H9 (cell line): ENCODE results near the gene SP6. TPM values are rescaled to one million over a fixed set of nuclear protein-coding genes. Genes with fewer than 3 reads are reported as not detected.

Experiments
- DNase-seq: peaks from one replicate; pipeline ENCODE4 v3.0.0-alpha.2; 2017
- H2AFZ ChIP-seq: one replicate; pipeline ENCODE4 v1.6.1; 2013; ENCODE audit warnings: mild to moderate bottlenecking, low read length, control low read depth, moderate library complexity
- H2AK5ac ChIP-seq: 2 replicates; pipeline ENCODE4 v1.6.1; 2013; ENCODE audit warnings: low read length, control low read depth, mixed read lengths; ENCODE audit not compliant: insufficient read length
- H2BK120ac ChIP-seq: one replicate; pipeline ENCODE4 v1.6.1; 2013; ENCODE audit warnings: low read depth, mild to moderate bottlenecking, low read length, control low read depth, inconsistent platforms; ENCODE audit not compliant: poor library complexity, severe bottlenecking
- H2BK12ac ChIP-seq: 2 replicates; pipeline ENCODE4 v1.6.1; 2013; ENCODE audit warnings: low read length, control low read depth, mixed read lengths, low read depth; ENCODE audit not compliant: insufficient read length
- H2BK15ac ChIP-seq: 2 replicates; pipeline ENCODE4 v1.6.1; 2013; ENCODE audit warnings: low read depth, low read length, control low read depth
- H2BK20ac ChIP-seq: one replicate; pipeline ENCODE4 v1.6.1; 2013; ENCODE audit warnings: low read depth, mild to moderate bottlenecking, low read length, control low read depth, inconsistent platforms; ENCODE audit not compliant: poor library complexity, severe bottlenecking
- H2BK5ac ChIP-seq: 2 replicates; pipeline ENCODE4 v1.6.1; 2013; ENCODE audit warnings: low read length, control low read depth, mixed read lengths; ENCODE audit not compliant: insufficient read length
- H3K14ac ChIP-seq: 2 replicates; pipeline ENCODE4 v1.6.1; 2013; ENCODE audit warnings: low read length, control low read depth; ENCODE audit not compliant: insufficient read depth
- H3K18ac ChIP-seq: 2 replicates; pipeline ENCODE4 v1.6.1; 2013; ENCODE audit warnings: low read depth, mild to moderate bottlenecking, mixed read lengths, low read length, control low read depth; ENCODE audit not compliant: insufficient read length
- H3K23ac ChIP-seq: 2 replicates; pipeline ENCODE4 v1.6.1; 2013; ENCODE audit warnings: low read length, control low read depth, mixed read lengths, low read depth; ENCODE audit not compliant: insufficient read length
- H3K23me2 ChIP-seq: 2 replicates; pipeline ENCODE4 v1.6.1; 2013; ENCODE audit warnings: low read depth, mild to moderate bottlenecking, mixed read lengths, low read length, control low read depth; ENCODE audit not compliant: insufficient read length, poor library complexity, severe bottlenecking
- H3K27ac ChIP-seq: 2 replicates; pipeline ENCODE4 v1.5.1; 2013; ENCODE audit warnings: low read length, control low read depth, mixed read lengths, low read depth; ENCODE audit not compliant: insufficient read length
- H3K27me3 ChIP-seq: 2 replicates; pipeline ENCODE4 v1.6.1; 2013; ENCODE audit warnings: low read length, control low read depth, inconsistent platforms; ENCODE audit not compliant: insufficient read depth
- H3K4ac ChIP-seq: 2 replicates; pipeline ENCODE4 v1.6.1; 2013; ENCODE audit warnings: low read depth, mild to moderate bottlenecking, control low read depth, inconsistent platforms, low read length, moderate library complexity
- H3K4me1 ChIP-seq: 2 replicates; pipeline ENCODE4 v1.6.1; 2013; ENCODE audit warnings: low read length, control low read depth, inconsistent platforms; ENCODE audit not compliant: insufficient read depth
- H3K4me2 ChIP-seq: 2 replicates; pipeline ENCODE4 v1.6.1; 2013; ENCODE audit warnings: low read length, control low read depth, mixed read lengths; ENCODE audit not compliant: insufficient read length, insufficient read depth
- H3K56ac ChIP-seq: 2 replicates; pipeline ENCODE4 v1.6.1; 2013; ENCODE audit warnings: low read depth, mild to moderate bottlenecking, mixed read lengths, low read length, control low read depth; ENCODE audit not compliant: insufficient read length
- H3K79me1 ChIP-seq: 2 replicates; pipeline ENCODE4 v1.6.1; 2013; ENCODE audit warnings: low read depth, mild to moderate bottlenecking, moderate library complexity, low read length, control low read depth, inconsistent platforms; ENCODE audit not compliant: insufficient read depth, poor library complexity, severe bottlenecking
- H3K79me2 ChIP-seq: 2 replicates; pipeline ENCODE4 v1.6.1; 2013; ENCODE audit warnings: low read length, control low read depth, inconsistent platforms; ENCODE audit not compliant: insufficient read depth
- H3K9ac ChIP-seq: 2 replicates; pipeline ENCODE4 v1.6.1; 2013; ENCODE audit warnings: low read length, control low read depth, mixed read lengths; ENCODE audit not compliant: insufficient read length; ENCODE audit errors: extremely low read depth
- H3K9me3 ChIP-seq: one replicate; pipeline ENCODE4 v1.6.1; 2013; ENCODE audit warnings: low read depth, low read length, inconsistent platforms; ENCODE audit not compliant: control insufficient read depth
- H3T11ph ChIP-seq: one replicate; pipeline ENCODE4 v1.6.1; 2013; ENCODE audit warnings: mild to moderate bottlenecking, low read length, control low read depth, inconsistent platforms
- H4K20me1 ChIP-seq: one replicate; pipeline ENCODE4 v1.6.1; 2013; ENCODE audit not compliant: control insufficient read depth, insufficient read length, insufficient read depth
- H4K5ac ChIP-seq: 2 replicates; pipeline ENCODE4 v1.6.1; 2013; ENCODE audit warnings: low read depth, mild to moderate bottlenecking, mixed read lengths, low read length, control low read depth; ENCODE audit not compliant: insufficient read length
- H4K8ac ChIP-seq: replicated peaks from 2 replicates; pipeline ENCODE4 v1.6.1; 2013; ENCODE audit warnings: low read length, control low read depth, mixed read lengths, low read depth; ENCODE audit not compliant: insufficient read length
- H4K91ac ChIP-seq: 2 replicates; pipeline ENCODE4 v1.6.1; 2013; ENCODE audit warnings: low read depth, mild to moderate bottlenecking, moderate library complexity, mixed read lengths, low read length, control low read depth; ENCODE audit not compliant: insufficient read length
- H3K27ac Mint-ChIP-seq, 3 experiments: 2 replicates in 2 of 3; 3 replicates in 1 of 3; pipeline ENCODE4 v1.8.0; 2020 to 2021; ENCODE audit warnings: mixed read lengths in 3 of 3, mild to moderate bottlenecking in 1 of 3, moderate library complexity in 1 of 3
- H3K27me3 Mint-ChIP-seq: 2 replicates; pipeline ENCODE4 v1.8.0; 2021; ENCODE audit warnings: low read depth, mild to moderate bottlenecking, moderate library complexity, mixed read lengths
- H3K36me3 Mint-ChIP-seq, 3 experiments: 2 replicates in 2 of 3; 3 replicates in 1 of 3; pipeline ENCODE4 v1.8.0; 2020 to 2021; ENCODE audit warnings: low read depth in 3 of 3, mixed read lengths in 3 of 3; ENCODE audit not compliant: insufficient read depth in 1 of 3
- H3K4me1 Mint-ChIP-seq, 2 experiments: 2 replicates each; pipeline ENCODE4 v1.8.0; 2020; ENCODE audit warnings: mixed read lengths in 2 of 2
- H3K4me3 Mint-ChIP-seq, 2 experiments: 2 replicates in 1 of 2; 3 replicates in 1 of 2; pipeline ENCODE4 v1.8.0; 2020 to 2021; ENCODE audit warnings: mild to moderate bottlenecking in 2 of 2, mixed read lengths in 2 of 2, moderate library complexity in 1 of 2
- H3K9me3 Mint-ChIP-seq, 2 experiments: 2 replicates in 1 of 2; 3 replicates in 1 of 2; pipeline ENCODE4 v1.8.0; 2020; ENCODE audit warnings: mild to moderate bottlenecking in 2 of 2, mixed read lengths in 2 of 2, moderate library complexity in 1 of 2
- WGBS: extraction: QIAGEN DNeasy Blood & Tissue Kit; methylation state at CpG from one replicate; pipeline ENCODE4 v1.1.7; 2013; ENCODE audit warnings: missing lambda C conversion rate, low lambda C conversion rate, mixed read lengths; ENCODE audit not compliant: insufficient read length; ENCODE audit errors: extremely low coverage; 5-methylcytosine and 5-hydroxymethylcytosine counted together
- total RNA-seq: library from RNA; stranded (reverse); gene quantifications from 2 replicates; pipeline ENCODE4 v1.2.1, GENCODE V29; 2021
- TF ChIP-seq, protein P1 (sequence below): fragments of 200-600 bp; sonication (generic); conservative IDR thresholded peaks from 3 replicates; pipeline ENCODE4 v1.8.0; 2021; ENCODE audit warnings: antibody characterized with exemption, mild to moderate bottlenecking

The SP6 gene
- total RNA-seq, 1 experiment from 2014 or later: 0.90 TPM

DNA sequence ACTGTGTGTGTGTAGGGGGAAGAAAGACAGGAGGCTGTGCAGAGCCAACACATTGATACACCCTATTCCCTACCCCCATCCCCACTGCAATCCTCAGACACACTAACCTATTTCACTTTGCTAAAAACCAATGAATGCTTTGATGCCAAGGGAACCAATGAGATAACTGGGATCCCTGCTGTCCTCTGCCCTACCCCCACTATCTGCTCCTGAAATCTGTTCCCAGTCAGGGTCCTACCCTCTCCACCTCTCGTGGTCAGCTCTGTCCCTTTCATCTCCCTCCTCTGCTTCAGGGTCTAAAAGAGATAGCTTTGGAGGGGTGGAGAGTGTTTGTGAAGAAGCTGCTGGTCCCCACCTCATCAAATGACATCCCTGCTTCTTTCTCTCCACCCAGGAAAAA is 19.1 kb upstream of the SP6 start:
- Histone ChIP-seq H3T11ph (no peak overlapping the region), H4K5ac (no peak overlapping the region), H3K27me3 (peaks cover 7% of the 10 kb centered on the region; the same call in 1 of the 2 replicates), H3K4ac (no peak overlapping the region), H3K56ac (no peak overlapping the region), H4K91ac (no peak overlapping the region), H3K23ac (no peak overlapping the region), H2BK12ac (no peak overlapping the region), H3K9me3 (no peaks in the 10 kb centered on the region), H4K20me1 (no peaks in the 10 kb centered on the region), H3K27ac (no peak overlapping the region), H2BK15ac (no peak overlapping the region), H2AFZ (no peak overlapping the region), H2BK120ac (no peak overlapping the region), H3K9ac (no peak overlapping the region), H3K4me2 (peak overlapping the region; percentile 31), H3K14ac (no peak overlapping the region), H2BK20ac (no peak overlapping the region), H4K8ac (no peak overlapping the region), H3K18ac (no peak overlapping the region), H3K79me2 (no peaks in the 10 kb centered on the region), H2BK5ac (no peak overlapping the region), H3K4me1 (peaks cover 3% of the 10 kb centered on the region; the same call in 1 of the 2 replicates), H2AK5ac (no peak overlapping the region), H3K23me2 (peaks cover 11% of the 10 kb centered on the region), H3K79me1 (no peaks in the 10 kb centered on the region)
- no CpG with 5 or more reads among the region's 1 CpG for WGBS
- no peak for DNase-seq
- TF ChIP-seq, protein P1, sequence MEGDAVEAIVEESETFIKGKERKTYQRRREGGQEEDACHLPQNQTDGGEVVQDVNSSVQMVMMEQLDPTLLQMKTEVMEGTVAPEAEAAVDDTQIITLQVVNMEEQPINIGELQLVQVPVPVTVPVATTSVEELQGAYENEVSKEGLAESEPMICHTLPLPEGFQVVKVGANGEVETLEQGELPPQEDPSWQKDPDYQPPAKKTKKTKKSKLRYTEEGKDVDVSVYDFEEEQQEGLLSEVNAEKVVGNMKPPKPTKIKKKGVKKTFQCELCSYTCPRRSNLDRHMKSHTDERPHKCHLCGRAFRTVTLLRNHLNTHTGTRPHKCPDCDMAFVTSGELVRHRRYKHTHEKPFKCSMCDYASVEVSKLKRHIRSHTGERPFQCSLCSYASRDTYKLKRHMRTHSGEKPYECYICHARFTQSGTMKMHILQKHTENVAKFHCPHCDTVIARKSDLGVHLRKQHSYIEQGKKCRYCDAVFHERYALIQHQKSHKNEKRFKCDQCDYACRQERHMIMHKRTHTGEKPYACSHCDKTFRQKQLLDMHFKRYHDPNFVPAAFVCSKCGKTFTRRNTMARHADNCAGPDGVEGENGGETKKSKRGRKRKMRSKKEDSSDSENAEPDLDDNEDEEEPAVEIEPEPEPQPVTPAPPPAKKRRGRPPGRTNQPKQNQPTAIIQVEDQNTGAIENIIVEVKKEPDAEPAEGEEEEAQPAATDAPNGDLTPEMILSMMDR: no peak
- H3K27me3 Mint-ChIP-seq: peaks cover 93% of the 10 kb centered on the region
- H3K4me3 Mint-ChIP-seq: peak overlapping the region in 1 of 2 experiments; percentile 28; a peak in 1 of 5 replicates
- H3K27ac Mint-ChIP-seq: no peak overlapping the region
- no peaks in the 10 kb centered on the region for H3K36me3 Mint-ChIP-seq
- H3K9me3 Mint-ChIP-seq: no peaks in the 10 kb centered on the region; a peak in 1 of 5 replicates
- H3K4me1 Mint-ChIP-seq: peaks cover 41 to 46% of the 10 kb centered on the region in 2 experiments
